CD4-positive, alpha-beta T cell treated with Interleukin-4 for 1 hour (primary cell): Measurements from ENCODE around the gene ANKS4B.
"Not testable (repeated sequence)": the region's sequence is repeated elsewhere in the genome, so short reads cannot be mapped to it uniquely, and the experiment has no call there.

ENCODE experiments used
- DNase-seq, 2 donors: peaks; one replicate each; pipeline ENCODE4 v3.0.0-alpha.2; 2020 to 2022

The ANKS4B gene

DNA sequence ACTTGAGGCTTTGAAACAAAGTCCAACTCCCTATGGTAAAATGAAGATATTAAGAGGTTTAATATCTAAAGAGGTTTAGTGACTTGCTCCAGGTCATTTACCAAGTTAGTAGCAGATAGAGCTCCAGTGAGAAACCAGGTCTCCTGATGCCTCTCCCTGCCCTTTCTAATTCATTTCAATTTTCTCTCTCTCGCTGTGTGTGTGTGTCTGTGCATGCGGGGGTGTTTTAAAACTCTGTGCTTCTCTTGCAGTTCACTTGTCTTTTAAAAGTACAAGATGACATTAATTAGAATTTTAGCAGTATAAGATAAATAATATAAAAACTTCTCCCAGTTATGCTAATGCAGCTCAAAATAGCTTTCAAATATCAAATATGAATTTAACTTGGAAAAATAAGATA lies 13.9 kb upstream of the ANKS4B start:
- no peak for DNase-seq

DNA sequence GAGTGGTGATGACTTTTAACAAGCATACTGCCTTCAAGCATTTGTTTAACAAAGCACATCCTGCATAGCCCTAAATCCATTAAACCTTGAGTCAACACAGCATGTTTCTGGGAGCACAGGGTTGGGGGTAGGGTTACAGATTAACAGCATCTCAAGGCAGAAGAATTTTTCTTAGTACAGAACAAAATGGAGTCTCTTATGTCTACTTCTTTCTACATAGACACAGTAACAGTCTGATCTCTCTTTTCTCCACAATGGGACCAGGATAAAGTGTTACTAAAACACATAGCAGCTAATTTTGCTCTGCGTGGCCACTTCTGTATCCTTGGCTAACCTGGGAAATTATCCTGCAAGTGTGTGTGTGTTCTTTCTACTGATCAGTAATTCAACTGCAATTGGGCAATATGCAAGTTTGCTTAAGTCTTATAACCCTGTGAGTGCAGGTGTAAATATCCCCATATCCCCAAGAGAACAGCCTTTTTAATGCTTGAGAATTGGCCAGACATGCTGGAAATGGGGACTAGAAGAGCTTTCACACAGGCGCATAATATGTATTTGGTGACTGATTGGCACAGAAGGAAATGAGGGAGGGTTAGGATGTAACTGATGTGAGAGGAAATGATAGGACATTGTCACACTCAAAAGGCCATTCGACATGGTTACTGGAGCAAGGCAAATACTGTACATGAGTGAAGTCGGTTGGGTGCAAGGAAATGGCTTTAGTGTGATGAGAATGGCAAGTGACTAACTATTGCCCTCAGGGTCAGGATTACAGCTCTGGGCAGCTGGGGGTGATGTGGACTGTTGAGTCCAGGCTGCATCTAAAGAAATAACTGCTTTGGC lies 10.8 kb upstream of the ANKS4B start:
- no peak for DNase-seq

DNA sequence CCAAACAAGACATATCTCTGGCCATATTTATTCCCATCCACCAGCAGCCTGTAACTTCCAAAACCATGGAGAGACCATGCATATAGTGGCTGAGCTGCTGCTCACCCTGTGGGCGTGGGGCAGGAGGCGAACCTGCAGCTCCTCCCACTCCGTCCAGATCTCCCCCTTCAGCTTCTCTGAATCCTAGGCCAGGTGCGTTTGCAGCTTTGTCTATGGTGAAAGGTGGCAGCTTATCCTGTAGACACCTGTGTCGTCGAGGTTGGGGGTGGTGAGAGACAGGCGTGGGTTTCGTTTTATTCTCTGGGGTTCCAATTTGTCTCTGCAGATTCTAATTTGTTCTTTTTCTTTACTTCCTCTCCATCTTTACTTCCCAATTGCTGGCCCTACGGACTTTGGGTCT lies 9.7 kb upstream of the ANKS4B start:
- DNase-seq = no peak

DNA sequence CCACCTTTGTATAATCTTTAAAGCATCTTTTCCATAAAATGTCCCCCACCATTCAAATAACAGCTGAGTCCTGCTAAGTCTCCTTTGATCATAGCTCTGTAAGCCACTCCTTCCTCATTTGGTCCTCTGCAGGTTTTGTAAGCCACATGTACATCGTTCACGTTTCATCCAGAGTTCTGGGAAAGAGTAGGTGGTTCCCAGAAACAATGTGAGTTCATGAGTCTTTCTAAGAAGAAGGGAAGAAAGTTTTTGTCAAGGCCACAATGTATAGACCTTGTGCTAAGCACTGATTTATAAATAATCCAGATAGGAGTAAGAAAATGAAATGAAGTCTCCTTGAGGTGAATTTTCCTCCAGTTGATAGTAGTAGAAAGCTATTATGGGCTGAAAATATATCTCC lies 8.7 kb upstream of the ANKS4B start:
- DNase-seq = no peak

DNA sequence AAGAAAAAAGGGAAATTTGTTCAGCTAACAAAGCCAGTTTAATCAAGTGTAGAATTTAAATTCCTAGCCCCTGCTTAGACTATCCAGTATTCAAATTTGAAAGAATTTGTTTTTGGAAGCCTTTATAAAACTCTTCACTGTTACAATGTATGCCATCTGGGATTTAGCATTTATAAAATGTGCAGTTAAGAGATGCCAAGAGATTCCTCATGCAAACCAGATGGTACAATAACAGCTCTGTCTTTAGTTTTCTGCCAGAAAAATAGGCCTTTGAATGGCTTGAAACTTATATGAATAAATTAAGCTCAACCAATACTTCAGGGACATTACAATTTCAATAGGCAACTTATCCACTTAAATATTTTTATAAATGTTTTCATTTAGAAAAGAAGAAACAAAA lies 6.8 kb upstream of the ANKS4B start:
- no peak for DNase-seq

DNA sequence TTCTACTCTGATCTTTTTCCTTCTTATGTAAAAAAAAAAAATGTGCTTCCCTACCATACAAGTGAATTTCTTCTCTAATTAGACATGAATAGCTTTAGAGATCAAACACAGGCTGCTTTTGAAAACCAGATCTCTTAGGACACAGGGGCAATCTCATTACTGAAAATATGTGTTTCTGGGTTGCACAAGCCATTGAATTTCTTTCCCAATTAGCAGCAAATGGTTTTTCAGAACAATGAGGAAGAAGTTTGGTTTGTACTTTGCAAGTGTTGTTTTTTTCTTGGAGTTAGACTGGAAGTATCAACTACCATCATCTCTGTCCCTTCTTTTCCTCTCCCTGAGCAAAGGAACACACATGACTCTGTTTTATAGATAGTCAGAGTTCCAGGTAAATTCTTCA lies 5.6 kb upstream of the ANKS4B start:
- DNase-seq = no peak

DNA sequence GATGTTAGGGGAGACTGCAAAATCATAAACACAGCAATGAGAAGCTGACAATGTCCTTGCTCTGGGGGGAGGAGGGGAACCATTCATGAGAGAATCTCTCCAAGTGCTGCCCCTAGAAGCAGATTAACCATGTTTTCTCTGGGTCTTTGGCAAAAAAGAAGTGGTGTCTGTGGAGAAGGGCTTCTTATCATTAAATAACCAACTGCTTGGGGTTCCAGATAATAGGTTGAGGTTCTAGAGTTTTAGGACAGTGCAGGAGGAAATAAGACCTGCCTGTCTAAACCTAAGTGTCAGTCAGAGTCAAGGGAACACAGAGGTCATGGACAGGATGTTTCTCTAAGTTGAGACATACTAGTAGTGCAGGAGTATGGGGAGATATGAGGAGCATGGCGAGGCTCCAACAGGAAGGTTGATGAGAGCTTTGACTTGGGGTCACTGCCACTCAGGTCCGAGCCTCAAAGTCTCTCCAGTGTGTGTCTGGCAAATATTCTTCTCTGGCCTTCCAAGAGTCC lies 5.1 kb upstream of the ANKS4B start:
- DNase-seq = no peak

DNA sequence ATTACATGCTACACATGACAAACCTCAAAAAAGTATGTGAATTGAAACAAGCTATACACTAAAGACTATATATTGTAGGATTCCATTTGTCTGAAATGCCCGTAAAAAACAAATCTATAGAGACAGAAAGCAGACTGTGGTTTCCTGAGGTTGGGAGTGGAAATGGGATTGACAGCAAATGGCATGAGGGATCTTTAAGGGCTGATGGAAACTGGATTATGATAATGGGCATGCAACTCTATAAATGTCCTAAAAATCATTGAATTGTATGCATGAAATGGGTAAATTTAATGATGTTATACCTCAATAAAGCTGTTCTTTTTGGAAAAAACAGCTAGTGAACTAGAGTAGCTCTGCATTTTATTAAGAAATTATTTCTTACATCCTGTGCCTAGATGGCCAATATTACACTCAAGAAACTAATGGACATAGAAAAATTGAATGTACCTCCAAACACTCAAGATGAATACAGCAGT lies 416 bp upstream of the ANKS4B start:
- DNase-seq = no peak

DNA sequence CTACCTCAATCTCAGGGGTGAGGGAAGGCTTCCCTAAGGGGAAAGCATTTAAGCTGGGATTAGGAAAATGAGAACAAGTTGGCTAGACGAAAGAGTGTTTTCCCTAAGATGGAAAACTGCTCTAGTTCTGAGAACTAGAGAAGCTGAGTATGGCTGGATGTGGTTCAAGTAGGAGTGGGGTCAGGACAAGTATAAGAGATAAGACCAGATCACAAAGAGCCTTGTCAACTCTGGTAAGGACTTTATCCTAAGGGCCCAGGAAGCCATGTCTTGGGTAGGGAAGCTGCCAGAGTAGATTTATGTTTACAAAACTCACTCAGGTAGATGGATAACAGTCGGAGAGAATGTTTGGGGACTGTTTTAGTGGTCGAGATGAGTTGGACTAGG lies 1.7 kb downstream of the ANKS4B start:
- no peak for DNase-seq

DNA sequence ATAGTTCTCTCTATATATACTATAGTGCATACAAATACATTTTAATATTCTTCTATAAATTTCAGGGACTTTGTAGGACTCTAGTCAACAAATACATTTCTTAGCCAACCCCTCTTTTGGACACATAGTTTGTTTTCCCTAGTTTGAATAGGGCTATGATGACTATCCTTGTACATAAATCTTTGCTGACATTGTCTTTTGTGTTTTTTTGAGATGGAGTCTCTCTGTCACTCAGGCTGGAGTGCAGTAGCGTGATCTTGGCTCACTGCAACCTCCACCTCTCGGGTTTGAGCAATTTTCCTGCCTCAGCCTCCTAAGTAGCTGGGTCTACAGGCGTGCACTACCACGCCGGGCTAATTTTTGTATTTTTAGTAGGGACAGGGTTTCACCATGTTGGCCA lies 3.3 kb downstream of the ANKS4B start:
- DNase-seq = no peak

DNA sequence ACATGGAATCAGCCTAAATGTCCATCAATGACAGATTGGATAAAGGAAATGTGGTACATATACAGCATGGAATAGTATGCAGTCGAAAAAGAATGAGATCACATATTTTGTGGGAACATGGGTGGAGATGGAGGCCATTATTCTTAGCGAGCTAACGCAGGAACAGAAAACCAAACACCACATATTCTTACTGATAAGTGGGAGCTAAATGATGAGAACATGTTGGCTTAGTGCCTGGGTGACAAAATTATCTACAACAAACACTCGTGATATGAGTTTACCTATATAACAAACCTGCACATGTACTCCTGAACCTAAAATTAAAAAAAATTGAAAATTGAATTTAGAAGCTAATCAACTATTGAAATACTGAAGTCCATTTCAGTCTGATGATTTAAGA lies 6.1 kb downstream of the ANKS4B start:
- DNase-seq = no peak

DNA sequence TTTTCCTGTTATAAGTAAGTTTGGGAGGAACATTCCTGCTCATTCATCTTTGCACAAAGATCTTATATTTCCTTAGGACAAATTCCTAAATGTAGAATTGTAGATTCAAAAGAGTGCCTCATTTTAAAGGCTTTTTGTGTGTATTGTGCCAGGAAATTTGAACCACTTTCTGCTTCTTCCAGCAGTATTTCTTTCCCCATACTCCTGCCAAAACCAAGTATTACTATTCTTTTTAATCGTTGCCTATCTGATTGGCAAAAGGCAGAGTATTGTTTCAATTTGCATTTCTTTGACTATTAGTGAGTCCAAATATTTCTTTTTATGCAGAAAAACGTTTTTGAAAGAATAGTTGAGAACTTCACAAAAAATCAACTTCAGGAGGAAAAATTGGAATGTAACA lies 9.3 kb downstream of the ANKS4B start:
- no peak for DNase-seq

DNA sequence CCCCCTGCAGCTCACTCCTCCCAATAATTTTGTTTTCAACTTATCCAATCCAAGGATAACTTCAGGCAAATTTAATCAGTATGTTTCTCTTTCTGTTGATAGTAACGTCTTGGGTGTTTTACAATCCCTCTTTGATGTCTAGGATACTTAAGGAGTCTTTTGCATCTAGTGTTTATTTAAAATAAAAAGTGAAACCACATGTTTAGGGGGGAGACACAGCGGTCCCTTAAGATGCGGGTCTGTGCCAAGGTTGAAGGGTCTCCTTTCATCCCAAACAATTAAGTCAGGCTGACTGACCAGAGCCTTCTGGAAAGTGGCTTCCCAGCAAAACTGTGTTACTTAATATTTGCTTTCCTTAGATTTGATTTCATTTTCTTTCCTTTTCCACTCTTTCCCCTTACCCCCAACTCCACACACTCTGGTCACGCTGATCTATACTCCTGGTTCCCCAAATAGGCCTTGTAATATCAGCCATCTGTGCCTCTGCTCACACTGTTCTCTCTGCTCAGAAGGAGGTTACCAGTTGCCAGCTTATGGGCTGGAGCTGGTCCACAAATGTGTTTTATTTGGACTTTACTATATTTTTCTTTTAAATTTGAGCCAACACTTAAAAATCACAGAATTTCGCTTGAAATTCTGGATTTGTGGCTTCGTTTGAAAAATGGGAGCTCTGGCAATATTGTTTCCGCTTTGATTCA lies 11.2 kb downstream of the ANKS4B start:
- no peak for DNase-seq

DNA sequence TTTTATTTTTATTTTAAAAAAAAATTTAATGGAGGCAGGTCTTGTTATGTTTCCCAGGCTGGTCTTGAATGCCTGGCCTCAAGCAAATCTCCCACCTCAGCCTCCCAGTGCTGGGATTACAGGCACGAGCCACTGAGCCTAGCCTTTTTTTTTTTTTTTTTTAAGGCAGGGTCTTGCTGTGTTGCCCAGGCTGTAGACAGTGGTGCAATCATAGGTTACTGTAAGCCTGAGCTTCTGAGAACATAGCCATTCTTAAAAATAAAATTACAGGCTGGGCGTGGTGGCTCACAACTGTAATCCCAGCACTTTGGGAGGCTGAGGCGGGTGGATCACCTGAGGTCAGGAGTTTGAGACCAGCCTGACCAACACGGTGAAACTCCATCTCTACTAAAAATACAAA lies 14.7 kb downstream of the ANKS4B start:
- not testable (repeated sequence) for DNase-seq

DNA sequence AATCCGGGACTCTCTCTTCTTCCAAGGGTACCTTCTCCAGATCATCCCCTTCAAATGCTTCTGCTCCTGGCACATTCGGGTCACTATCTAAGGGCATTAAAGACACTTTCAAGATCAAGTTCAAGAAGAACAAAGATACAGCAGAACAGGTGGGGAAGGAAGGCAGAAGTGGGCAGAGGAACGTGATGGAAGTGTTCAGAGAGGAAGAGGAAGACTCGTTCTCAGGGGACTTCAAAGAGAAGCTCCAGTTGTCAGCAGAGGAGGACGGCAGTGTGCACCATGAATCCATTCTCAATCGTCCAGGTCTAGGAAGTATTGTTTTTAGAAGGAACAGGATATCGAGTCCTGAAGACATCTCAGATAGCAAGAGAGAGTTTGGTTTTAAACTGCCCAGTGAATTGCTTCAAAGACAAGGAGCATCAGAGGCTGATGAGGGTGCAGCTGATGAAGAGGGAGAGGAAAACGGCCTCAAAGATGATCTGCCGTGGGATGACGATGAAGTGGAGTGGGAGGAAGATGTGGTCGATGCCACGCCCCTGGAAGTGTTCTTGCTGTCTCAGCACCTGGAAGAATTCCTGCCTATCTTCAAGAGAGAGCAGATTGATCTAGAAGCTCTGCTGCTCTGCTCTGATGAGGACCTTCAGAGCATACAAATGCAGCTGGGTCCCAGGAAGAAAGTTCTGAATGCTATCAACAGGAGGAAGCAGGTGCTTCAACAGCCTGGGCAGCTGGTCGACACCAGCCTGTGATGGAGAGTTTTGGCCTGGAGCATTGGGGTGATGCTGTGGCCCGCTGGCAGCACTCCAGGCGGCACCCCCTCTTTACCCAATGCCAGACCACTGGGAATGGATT lies 16.8 kb downstream of the ANKS4B start:
- no peak for DNase-seq

DNA sequence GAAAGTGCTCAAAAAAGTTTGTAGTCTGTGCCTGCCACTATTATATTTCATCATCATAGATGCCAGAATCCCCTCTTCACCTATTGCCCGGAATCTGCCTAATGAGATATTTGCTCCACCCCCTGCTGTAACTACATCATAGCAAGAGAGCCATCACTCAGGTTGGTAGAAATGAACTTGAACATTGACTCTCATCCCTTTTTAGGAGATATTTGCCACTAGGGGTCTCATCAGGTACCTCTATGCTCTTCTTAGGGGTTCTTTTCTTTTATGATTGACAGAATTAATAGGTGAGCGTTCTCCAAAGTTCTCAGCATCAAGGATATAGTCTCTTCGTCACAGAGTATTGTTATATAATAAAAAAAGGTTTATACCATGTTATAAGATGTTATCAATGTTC lies 20.0 kb downstream of the ANKS4B start:
- DNase-seq = no peak

DNA sequence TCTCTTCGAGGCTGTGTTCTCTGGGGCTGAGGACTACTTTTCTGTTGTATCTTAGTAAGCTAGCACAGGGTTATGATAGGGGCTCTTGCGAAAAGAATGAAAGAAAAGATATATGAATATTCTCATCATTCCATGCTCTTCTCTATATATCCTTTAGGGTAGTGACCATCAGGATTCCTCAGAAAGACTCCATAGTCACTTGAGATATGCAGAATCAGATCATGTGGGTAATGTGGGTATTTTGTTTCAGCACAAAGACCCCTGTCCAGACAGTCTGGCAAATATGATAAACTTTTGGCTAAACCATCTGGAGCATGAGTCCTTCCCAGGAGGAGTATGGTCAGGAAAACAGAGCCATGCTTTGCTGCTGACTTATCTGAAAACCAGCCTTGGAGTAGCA lies 23.1 kb downstream of the ANKS4B start:
- DNase-seq = no peak

DNA sequence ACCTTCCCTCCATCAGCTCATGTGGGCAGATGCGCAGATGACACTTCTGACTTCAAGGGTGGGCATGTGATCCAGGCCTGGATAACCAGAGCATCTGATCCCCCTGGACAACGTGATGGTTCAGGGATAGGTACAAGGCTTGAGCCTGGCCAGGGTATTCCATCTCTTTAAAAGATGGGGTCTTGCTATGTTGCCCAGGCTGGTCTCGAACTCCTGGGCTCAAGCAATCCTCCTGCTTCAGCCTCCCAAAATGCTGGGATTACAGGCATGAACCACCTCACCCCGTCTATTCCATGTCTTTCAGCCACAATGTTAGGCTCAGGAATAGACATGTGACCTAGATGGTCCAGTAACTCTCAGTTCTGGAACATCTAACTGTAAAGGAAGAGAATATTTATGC lies 23.8 kb downstream of the ANKS4B start:
- DNase-seq = no peak

DNA sequence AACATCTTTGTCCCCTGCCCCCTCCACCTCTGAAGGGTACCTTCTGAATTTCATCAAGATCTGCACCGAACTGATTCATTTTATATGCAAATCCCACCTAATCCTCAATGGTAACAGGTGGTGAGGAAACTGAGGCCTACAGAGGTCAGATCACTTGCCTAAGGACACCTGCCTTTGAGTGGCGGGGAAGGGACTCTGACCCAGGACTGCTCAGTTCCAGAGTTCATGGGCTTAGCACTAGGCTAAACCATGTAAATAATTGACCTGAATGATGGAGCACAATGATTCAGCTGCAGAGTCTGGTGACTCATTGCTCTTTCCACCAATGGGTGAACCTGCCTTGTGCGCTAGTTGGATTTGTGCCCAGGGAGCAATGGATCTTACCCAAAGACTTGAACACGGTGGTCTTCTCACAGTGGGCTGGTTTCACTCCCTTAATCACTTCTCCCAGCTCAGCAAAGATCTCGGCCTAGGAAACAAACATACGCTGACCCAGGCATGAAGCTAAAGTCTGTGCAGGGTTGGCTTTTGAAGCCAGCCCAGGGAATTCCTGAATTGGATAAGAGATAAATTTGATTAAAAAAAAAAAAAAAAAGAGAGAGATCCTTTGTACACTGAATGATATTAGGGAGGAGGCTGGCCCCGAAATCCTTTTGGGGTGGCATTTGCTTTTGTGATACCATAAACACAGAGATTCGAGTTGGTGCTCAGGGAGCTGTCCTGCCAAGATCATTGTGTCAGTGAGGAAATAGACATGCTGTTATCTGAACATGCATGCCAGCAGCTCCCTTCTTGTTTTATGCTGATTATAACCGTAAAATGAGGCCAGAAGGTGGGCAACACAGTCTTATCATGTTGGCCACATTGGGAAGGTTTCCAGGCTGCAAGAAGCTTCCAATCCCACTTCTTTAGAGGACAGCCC lies 27.6 kb downstream of the ANKS4B start:
- no peak for DNase-seq

DNA sequence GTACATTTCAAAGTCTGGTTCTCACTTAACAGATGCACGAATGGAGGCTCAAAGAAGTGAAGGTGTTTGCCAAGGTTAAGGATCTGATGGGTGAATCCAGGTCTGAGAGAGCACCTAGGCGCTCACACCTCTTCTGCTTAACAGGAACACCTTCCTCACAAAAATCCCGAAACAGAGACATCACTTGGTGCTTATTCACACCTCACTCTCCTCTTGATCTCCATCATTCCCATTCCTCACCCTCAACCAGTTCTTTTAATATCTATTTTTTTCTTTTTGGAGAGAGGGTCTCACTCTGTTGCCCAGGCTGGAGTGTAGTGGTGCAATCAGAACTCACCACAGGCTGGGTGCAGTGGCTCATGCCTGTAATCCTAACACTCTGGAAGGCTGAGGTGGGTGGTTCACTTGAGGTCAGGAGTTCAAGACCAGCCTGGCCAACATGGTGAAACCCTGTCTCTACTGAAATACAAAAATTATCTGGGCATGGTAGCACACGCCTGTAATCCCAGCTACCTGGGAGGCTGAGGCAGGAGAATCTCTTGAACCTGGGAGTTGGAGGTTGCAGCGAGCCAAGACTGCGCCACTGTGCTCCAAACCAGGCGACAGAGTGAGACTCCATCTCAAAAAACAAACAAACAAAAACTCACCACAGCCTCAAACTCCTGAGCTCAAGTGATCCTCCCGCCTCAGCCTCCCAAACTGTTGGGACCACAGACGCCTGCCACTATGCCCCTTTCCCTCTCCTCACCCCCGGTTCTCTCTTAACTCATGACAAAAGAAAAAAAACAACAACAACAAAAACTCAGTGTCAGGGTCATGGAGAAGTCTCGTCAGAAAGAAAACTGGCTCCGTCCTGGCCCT lies 29.5 kb downstream of the ANKS4B start:
- no peak for DNase-seq
